HepG2 (cell line): ENCODE results near the gene RREB1. TPM values are rescaled to one million over a fixed set of nuclear protein-coding genes. Genes with fewer than 3 reads are reported as not detected.

ENCODE experiments used
- DNMT1 ChIP-seq: sonication (generic); formaldehyde crosslinking; IDR thresholded peaks from 2 replicates; pipeline ENCODE4 v1.5.1; 2020; ENCODE audit warnings: mild to moderate bottlenecking, missing genetic modification reagents
- GATAD2A ChIP-seq: IDR thresholded peaks from 2 replicates; pipeline ENCODE4 v1.6.1; 2016
- JUN ChIP-seq: sonication (generic); formaldehyde crosslinking; IDR thresholded peaks from 2 replicates; pipeline ENCODE4 v1.4.0; 2020; ENCODE audit warnings: mild to moderate bottlenecking, missing genetic modification reagents
- MEIS1 ChIP-seq: sonication (generic); formaldehyde crosslinking; IDR thresholded peaks from 2 replicates; pipeline ENCODE4 v1.9.0; 2021; ENCODE audit warnings: mild to moderate bottlenecking, missing genetic modification reagents, moderate library complexity, borderline replicate concordance
- NR2F2 ChIP-seq: IDR thresholded peaks from 2 replicates; pipeline ENCODE4 v1.6.1; 2012; ENCODE audit warnings: low read depth, inconsistent platforms, borderline replicate concordance
- PAX8 ChIP-seq: sonication (generic); formaldehyde crosslinking; IDR thresholded peaks from 2 replicates; pipeline ENCODE4 v1.8.0; 2022; ENCODE audit warnings: mild to moderate bottlenecking, missing genetic modification reagents, borderline replicate concordance
- PCBP2 ChIP-seq: fragments of 200-400 bp; formaldehyde crosslinking; optimal IDR thresholded peaks from 2 replicates; pipeline ENCODE3; 2018; ENCODE audit warnings: low read length, low read depth; ENCODE audit not compliant: poor library complexity, severe bottlenecking
- PHF21A ChIP-seq: sonication (generic); formaldehyde crosslinking; IDR thresholded peaks from 2 replicates; pipeline ENCODE4 v1.5.0; 2020; ENCODE audit warnings: mild to moderate bottlenecking, missing genetic modification reagents
- REL ChIP-seq: sonication (generic); formaldehyde crosslinking; conservative IDR thresholded peaks from 2 replicates; pipeline ENCODE4 v1.8.0; 2022; ENCODE audit warnings: mild to moderate bottlenecking, missing genetic modification reagents, moderate library complexity
- RFX5 ChIP-seq: IDR thresholded peaks from 2 replicates; pipeline ENCODE4 v1.6.1; 2011; ENCODE audit warnings: low read depth, low read length, improper control_type of control experiment
- SRSF9 ChIP-seq: fragments of 200-400 bp; formaldehyde crosslinking; IDR thresholded peaks from 2 replicates; pipeline ENCODE4 v1.6.1; 2018; ENCODE audit warnings: borderline replicate concordance, mild to moderate bottlenecking, low read depth, low read length; ENCODE audit not compliant: insufficient read depth, poor library complexity, severe bottlenecking
- ZNF225 ChIP-seq: sonication (generic); formaldehyde crosslinking; IDR thresholded peaks from 2 replicates; pipeline ENCODE4 v1.4.0; 2020; ENCODE audit warnings: mild to moderate bottlenecking, missing genetic modification reagents
- ZNF253 ChIP-seq: sonication (generic); formaldehyde crosslinking; IDR thresholded peaks from 2 replicates; pipeline ENCODE4 v1.8.0; 2022; ENCODE audit warnings: mild to moderate bottlenecking, missing genetic modification reagents, borderline replicate concordance
- ZNF256 ChIP-seq: sonication (generic); formaldehyde crosslinking; conservative IDR thresholded peaks from 2 replicates; pipeline ENCODE4 v1.4.0; 2020; ENCODE audit warnings: missing genetic modification reagents
- ZNF589 ChIP-seq: sonication (generic); formaldehyde crosslinking; conservative IDR thresholded peaks from 2 replicates; pipeline ENCODE4 v1.8.0; 2022; ENCODE audit warnings: mild to moderate bottlenecking, moderate library complexity, missing genetic modification reagents
- ZNF782 ChIP-seq: sonication (generic); formaldehyde crosslinking; IDR thresholded peaks from 2 replicates; pipeline ENCODE4 v1.4.0; 2020; ENCODE audit warnings: missing genetic modification reagents, mild to moderate bottlenecking, borderline replicate concordance
- polyA plus RNA-seq, 8 experiments: library from polyadenylated mRNA; depleted of rRNA in 3 of 8; stranded (reverse) in 7 of 8; unstranded in 1 of 8; fragments of >200 nt; fragmentation: Illumina TruSeq in 4 of 8; extraction: Trizol in 4 of 8; gene quantifications; 2 replicates each; pipeline versions ENCODE4 v1.2.1 to v1.2.3, GENCODE V29; 2011 to 2016; ENCODE audit warnings: low read depth in 4 of 8, missing spikeins in 1 of 8, mixed read lengths in 1 of 8; ENCODE audit not compliant: insufficient read depth in 1 of 8
- total RNA-seq, 5 experiments: library from RNA; depleted of rRNA; stranded (reverse); fragments of >200 nt; fragmentation: Illumina TruSeq; extraction: Trizol; gene quantifications; 2 replicates each; pipeline ENCODE4 v1.2.3, GENCODE V29; 2016; ENCODE audit warnings: low read depth in 1 of 5
- TF ChIP-seq, protein P1 (sequence below): sonication (generic); formaldehyde crosslinking; IDR thresholded peaks from 2 replicates; pipeline ENCODE4 v1.4.0; 2020; ENCODE audit warnings: missing genetic modification reagents, borderline replicate concordance
- TF ChIP-seq, protein P2 (sequence below): sonication (generic); formaldehyde crosslinking; IDR thresholded peaks from 2 replicates; pipeline ENCODE4 v1.5.1; 2020; ENCODE audit warnings: missing genetic modification reagents, mild to moderate bottlenecking, borderline replicate concordance
- TF ChIP-seq, protein P3 (sequence below): sonication (generic); formaldehyde crosslinking; IDR thresholded peaks from 2 replicates; pipeline ENCODE4 v1.4.0; 2020; ENCODE audit warnings: missing genetic modification reagents, mild to moderate bottlenecking, borderline replicate concordance

RREB1 gene
- total and polyA plus RNA-seq, 2 of the 13 experiments (the other 11 are each of a cell fraction or from before 2014, with no cell fraction given): 6.1 to 23.2 TPM

DNA sequence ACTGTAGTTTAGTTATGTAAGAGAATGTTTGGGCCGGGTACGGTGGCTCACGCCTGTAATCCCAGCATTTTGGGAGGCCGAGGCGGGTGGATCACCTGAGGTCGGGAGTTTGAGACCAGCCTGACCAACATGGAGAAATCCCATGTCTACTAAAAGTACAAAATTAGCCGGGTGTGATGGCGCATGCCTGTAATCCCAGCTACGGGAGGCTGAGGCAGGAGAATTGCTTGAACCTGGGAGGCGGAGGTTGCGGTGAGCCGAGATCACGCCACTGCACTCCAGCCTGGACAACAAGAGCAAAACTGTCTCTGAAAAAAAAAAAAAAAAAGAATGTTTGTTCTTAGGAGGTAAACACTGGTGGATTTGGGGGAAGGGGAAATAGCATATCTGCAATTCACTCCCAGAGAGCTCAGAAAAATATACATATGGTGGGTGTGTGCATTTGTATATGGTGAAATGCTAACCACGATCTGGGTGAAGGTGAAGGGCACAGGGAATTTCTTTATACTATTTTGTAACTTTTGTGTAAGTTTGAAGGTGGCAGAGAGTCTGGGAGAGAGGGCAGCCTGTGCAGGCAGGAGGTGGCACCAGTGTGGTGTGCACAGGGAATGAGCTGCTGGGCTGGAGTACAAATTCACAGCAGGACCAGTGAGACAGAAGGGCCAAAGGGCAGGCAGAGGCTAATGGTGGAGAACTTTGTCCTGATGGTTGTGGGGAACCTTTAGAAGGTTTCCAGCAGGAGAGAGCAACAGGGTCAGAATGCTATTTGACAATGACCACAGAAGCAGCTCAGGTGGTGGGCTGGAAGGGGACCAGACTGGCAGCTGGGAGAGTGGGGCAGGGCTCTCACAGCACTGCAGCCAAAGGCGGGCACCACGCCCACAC is 162.8 kb downstream of the RREB1 start (continued):
- TF ChIP-seq, protein P1, sequence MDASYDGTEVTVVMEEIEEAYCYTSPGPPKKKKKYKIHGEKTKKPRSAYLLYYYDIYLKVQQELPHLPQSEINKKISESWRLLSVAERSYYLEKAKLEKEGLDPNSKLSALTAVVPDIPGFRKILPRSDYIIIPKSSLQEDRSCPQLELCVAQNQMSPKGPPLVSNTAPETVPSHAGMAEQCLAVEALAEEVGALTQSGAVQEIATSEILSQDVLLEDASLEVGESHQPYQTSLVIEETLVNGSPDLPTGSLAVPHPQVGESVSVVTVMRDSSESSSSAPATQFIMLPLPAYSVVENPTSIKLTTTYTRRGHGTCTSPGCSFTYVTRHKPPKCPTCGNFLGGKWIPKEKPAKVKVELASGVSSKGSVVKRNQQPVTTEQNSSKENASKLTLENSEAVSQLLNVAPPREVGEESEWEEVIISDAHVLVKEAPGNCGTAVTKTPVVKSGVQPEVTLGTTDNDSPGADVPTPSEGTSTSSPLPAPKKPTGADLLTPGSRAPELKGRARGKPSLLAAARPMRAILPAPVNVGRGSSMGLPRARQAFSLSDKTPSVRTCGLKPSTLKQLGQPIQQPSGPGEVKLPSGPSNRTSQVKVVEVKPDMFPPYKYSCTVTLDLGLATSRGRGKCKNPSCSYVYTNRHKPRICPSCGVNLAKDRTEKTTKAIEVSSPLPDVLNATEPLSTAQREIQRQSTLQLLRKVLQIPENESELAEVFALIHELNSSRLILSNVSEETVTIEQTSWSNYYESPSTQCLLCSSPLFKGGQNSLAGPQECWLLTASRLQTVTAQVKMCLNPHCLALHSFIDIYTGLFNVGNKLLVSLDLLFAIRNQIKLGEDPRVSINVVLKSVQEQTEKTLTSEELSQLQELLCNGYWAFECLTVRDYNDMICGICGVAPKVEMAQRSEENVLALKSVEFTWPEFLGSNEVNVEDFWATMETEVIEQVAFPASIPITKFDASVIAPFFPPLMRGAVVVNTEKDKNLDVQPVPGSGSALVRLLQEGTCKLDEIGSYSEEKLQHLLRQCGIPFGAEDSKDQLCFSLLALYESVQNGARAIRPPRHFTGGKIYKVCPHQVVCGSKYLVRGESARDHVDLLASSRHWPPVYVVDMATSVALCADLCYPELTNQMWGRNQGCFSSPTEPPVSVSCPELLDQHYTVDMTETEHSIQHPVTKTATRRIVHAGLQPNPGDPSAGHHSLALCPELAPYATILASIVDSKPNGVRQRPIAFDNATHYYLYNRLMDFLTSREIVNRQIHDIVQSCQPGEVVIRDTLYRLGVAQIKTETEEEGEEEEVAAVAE (CRISPR knock-in tag): no peak
- TF ChIP-seq, protein P2, sequence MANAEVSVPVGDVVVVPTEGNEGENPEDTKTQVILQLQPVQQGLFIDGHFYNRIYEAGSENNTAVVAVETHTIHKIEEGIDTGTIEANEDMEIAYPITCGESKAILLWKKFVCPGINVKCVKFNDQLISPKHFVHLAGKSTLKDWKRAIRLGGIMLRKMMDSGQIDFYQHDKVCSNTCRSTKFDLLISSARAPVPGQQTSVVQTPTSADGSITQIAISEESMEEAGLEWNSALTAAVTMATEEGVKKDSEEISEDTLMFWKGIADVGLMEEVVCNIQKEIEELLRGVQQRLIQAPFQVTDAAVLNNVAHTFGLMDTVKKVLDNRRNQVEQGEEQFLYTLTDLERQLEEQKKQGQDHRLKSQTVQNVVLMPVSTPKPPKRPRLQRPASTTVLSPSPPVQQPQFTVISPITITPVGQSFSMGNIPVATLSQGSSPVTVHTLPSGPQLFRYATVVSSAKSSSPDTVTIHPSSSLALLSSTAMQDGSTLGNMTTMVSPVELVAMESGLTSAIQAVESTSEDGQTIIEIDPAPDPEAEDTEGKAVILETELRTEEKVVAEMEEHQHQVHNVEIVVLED: peak; percentile 45; the same call in 1 of the 2 replicates
- TF ChIP-seq RFX5 (no peak; the same call in 1 of the 2 replicates), JUN (CRISPR knock-in tag) (peak; percentile 58; the same call in 1 of the 2 replicates), ZNF256 (CRISPR knock-in tag) (no peak), ZNF225 (CRISPR knock-in tag) (0 out of 2 replicates have a peak, but pooled peaks have one; percentile 18), GATAD2A (peak; percentile 44), PHF21A (CRISPR knock-in tag) (peak; percentile 73; the same call in 1 of the 2 replicates), PAX8 (no peak), PCBP2 (no peak), DNMT1 (CRISPR knock-in tag) (no peak), REL (CRISPR knock-in tag) (no peak), ZNF253 (CRISPR knock-in tag) (no peak), ZNF782 (no peak; the same call in 1 of the 2 replicates), SRSF9 (no peak), ZNF589 (CRISPR knock-in tag) (no peak), MEIS1 (CRISPR knock-in tag) (peak; percentile 80; the same call in 1 of the 2 replicates), NR2F2 (peak; percentile 78; the same call in 1 of the 2 replicates)
- TF ChIP-seq, protein P3, sequence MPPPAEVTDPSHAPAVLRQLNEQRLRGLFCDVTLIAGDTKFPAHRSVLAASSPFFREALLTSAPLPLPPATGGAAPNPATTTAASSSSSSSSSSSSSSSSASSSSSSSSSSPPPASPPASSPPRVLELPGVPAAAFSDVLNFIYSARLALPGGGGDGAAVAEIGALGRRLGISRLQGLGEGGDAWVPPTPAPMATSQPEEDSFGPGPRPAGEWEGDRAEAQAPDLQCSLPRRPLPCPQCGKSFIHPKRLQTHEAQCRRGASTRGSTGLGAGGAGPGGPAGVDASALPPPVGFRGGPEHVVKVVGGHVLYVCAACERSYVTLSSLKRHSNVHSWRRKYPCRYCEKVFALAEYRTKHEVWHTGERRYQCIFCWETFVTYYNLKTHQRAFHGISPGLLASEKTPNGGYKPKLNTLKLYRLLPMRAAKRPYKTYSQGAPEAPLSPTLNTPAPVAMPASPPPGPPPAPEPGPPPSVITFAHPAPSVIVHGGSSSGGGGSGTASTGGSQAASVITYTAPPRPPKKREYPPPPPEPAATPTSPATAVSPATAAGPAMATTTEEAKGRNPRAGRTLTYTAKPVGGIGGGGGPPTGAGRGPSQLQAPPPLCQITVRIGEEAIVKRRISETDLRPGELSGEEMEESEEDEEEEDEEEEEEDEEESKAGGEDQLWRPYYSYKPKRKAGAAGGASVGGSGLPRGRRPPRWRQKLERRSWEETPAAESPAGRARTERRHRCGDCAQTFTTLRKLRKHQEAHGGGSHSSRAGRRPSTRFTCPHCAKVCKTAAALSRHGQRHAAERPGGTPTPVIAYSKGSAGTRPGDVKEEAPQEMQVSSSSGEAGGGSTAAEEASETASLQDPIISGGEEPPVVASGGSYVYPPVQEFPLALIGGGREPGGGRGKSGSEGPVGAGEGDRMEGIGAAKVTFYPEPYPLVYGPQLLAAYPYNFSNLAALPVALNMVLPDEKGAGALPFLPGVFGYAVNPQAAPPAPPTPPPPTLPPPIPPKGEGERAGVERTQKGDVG (CRISPR knock-in tag): peak; percentile 24; the same call in 1 of the 2 replicates
